ENCODE measurements around the gene SLC8A1.

GRCh38 chr2:40324656-40325055, 127.2 kb downstream of the SLC8A1 start:
- TF ChIP-seq, protein P1, sequence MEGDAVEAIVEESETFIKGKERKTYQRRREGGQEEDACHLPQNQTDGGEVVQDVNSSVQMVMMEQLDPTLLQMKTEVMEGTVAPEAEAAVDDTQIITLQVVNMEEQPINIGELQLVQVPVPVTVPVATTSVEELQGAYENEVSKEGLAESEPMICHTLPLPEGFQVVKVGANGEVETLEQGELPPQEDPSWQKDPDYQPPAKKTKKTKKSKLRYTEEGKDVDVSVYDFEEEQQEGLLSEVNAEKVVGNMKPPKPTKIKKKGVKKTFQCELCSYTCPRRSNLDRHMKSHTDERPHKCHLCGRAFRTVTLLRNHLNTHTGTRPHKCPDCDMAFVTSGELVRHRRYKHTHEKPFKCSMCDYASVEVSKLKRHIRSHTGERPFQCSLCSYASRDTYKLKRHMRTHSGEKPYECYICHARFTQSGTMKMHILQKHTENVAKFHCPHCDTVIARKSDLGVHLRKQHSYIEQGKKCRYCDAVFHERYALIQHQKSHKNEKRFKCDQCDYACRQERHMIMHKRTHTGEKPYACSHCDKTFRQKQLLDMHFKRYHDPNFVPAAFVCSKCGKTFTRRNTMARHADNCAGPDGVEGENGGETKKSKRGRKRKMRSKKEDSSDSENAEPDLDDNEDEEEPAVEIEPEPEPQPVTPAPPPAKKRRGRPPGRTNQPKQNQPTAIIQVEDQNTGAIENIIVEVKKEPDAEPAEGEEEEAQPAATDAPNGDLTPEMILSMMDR (IDR thresholded peaks at IDR 0.05): no peak
- TF ChIP-seq POLR2A (IDR thresholded peaks at IDR 0.05): no peak

All from adrenal gland (tissue), 5 donors.